ENCODE measurements around the gene TCEAL8.
A peak's percentile ranks its signal among the peaks of the same experiment; 100 is the strongest.
"Not testable (repeated sequence)": the region's sequence is repeated elsewhere in the genome, so short reads cannot be mapped to it uniquely, and the experiment has no call there.

TCEAL8 gene

GRCh38 chrX:103240155-103240554 is 14.8 kb downstream of the TCEAL8 start:
- no peaks in the 10 kb centered on the region for H3K9me3 ChIP-seq (ENCODE audit: control insufficient read depth, insufficient read depth, low read length)
- H3K4me1 ChIP-seq (ENCODE audit: insufficient read depth, low read length): peaks cover 5% of the 10 kb centered on the region
- H3K9ac ChIP-seq (ENCODE audit: low read depth, low read length): no peak overlapping the region
- H3K36me3 ChIP-seq (ENCODE audit: insufficient read depth, low read length): no peaks in the 10 kb centered on the region

GRCh38 chrX:103236296-103236695 is 18.7 kb downstream of the TCEAL8 start:
- no peak overlapping the region for H3K9ac ChIP-seq (ENCODE audit: low read depth, low read length)
- no peaks in the 10 kb centered on the region for H3K9me3 ChIP-seq (ENCODE audit: control insufficient read depth, insufficient read depth, low read length)
- H3K4me1 ChIP-seq (ENCODE audit: insufficient read depth, low read length): no peaks in the 10 kb centered on the region
- no peaks in the 10 kb centered on the region for H3K36me3 ChIP-seq (ENCODE audit: insufficient read depth, low read length)

GRCh38 chrX:103235608-103236007 is 19.3 kb downstream of the TCEAL8 start:
- not testable (repeated sequence) for H3K9me3 ChIP-seq (ENCODE audit: control insufficient read depth, insufficient read depth, low read length); H3K4me1 ChIP-seq (ENCODE audit: insufficient read depth, low read length); H3K36me3 ChIP-seq (ENCODE audit: insufficient read depth, low read length); H3K9ac ChIP-seq (ENCODE audit: low read depth, low read length)

GRCh38 chrX:103234869-103235268 is 20.1 kb downstream of the TCEAL8 start:
- H3K36me3 ChIP-seq (ENCODE audit: insufficient read depth, low read length): no peaks in the 10 kb centered on the region
- no peaks in the 10 kb centered on the region for H3K4me1 ChIP-seq (ENCODE audit: insufficient read depth, low read length)
- H3K9me3 ChIP-seq (ENCODE audit: control insufficient read depth, insufficient read depth, low read length): no peaks in the 10 kb centered on the region
- H3K9ac ChIP-seq (ENCODE audit: low read depth, low read length): no peak overlapping the region

- Histone ChIP-seq H3K36me3 (ENCODE audit: insufficient read depth, low read length) (no peaks in the 10 kb centered on the region), H3K9ac (ENCODE audit: low read depth, low read length) (no peak overlapping the region), H3K4me1 (ENCODE audit: insufficient read depth, low read length) (no peaks in the 10 kb centered on the region), H3K9me3 (ENCODE audit: control insufficient read depth, insufficient read depth, low read length) (no peaks in the 10 kb centered on the region)
These were observed 21.7 kb downstream of the TCEAL8 start for GRCh38 chrX:103233263-103233662.

GRCh38 chrX:103225918-103226317 is 29.0 kb downstream of the TCEAL8 start:
- H3K9ac ChIP-seq (ENCODE audit: low read depth, low read length); H3K4me1 ChIP-seq (ENCODE audit: insufficient read depth, low read length); H3K9me3 ChIP-seq (ENCODE audit: control insufficient read depth, insufficient read depth, low read length); H3K36me3 ChIP-seq (ENCODE audit: insufficient read depth, low read length): not testable (repeated sequence)

GRCh38 chrX:103220511-103221323 is 34.2 kb downstream of the TCEAL8 start:
- Histone ChIP-seq H3K4me1 (ENCODE audit: insufficient read depth, low read length) (no peaks in the 10 kb centered on the region), H3K9ac (ENCODE audit: low read depth, low read length) (peak overlapping the region; percentile 5; the same call in 1 of the 2 replicates), H3K9me3 (ENCODE audit: control insufficient read depth, insufficient read depth, low read length) (no peaks in the 10 kb centered on the region), H3K36me3 (ENCODE audit: insufficient read depth, low read length) (no peaks in the 10 kb centered on the region)

GRCh38 chrX:103215425-103215991 is 39.4 kb downstream of the TCEAL8 start:
- peak overlapping the region; percentile 97 for H3K9ac ChIP-seq (ENCODE audit: low read depth, low read length)
- peaks cover 6% of the 10 kb centered on the region for H3K4me1 ChIP-seq (ENCODE audit: insufficient read depth, low read length)
- H3K9me3 ChIP-seq (ENCODE audit: control insufficient read depth, insufficient read depth, low read length): no peaks in the 10 kb centered on the region
- no peaks in the 10 kb centered on the region for H3K36me3 ChIP-seq (ENCODE audit: insufficient read depth, low read length)

- H3K4me1 ChIP-seq (ENCODE audit: insufficient read depth, low read length): peaks cover 6% of the 10 kb centered on the region
- peak within 1 kb of the TSS; percentile 97 for H3K9ac ChIP-seq (ENCODE audit: low read depth, low read length)
- no peaks in the 10 kb centered on the region for H3K9me3 ChIP-seq (ENCODE audit: control insufficient read depth, insufficient read depth, low read length)
- H3K36me3 ChIP-seq (ENCODE audit: insufficient read depth, low read length): no peaks in the 10 kb centered on the region
These were observed 40.0 kb downstream of the TCEAL8 start, which contains the start of gene BEX4 for GRCh38 chrX:103214870-103215424. TSS of gene BEX4 (plus strand) at chrX:103215108. CDS start at chrX:103216154, 1,046 bp downstream.

GRCh38 chrX:103212749-103213457 is 42.1 kb downstream of the TCEAL8 start:
- no peaks in the 10 kb centered on the region for H3K9me3 ChIP-seq (ENCODE audit: control insufficient read depth, insufficient read depth, low read length)
- no peak overlapping the region for H3K9ac ChIP-seq (ENCODE audit: low read depth, low read length)
- H3K36me3 ChIP-seq (ENCODE audit: insufficient read depth, low read length): no peaks in the 10 kb centered on the region
- peaks cover 6% of the 10 kb centered on the region for H3K4me1 ChIP-seq (ENCODE audit: insufficient read depth, low read length)

- no peak overlapping the region for H3K9ac ChIP-seq (ENCODE audit: low read depth, low read length)
These were observed 43.8 kb downstream of the TCEAL8 start for GRCh38 chrX:103211012-103211715.

GRCh38 chrX:103210056-103210455 is 44.9 kb downstream of the TCEAL8 start:
- Histone ChIP-seq H3K4me1 (ENCODE audit: insufficient read depth, low read length) (peaks cover 6% of the 10 kb centered on the region), H3K9me3 (ENCODE audit: control insufficient read depth, insufficient read depth, low read length) (no peaks in the 10 kb centered on the region), H3K36me3 (ENCODE audit: insufficient read depth, low read length) (no peaks in the 10 kb centered on the region), H3K9ac (ENCODE audit: low read depth, low read length) (no peak overlapping the region)

More at GRCh38 chrX:103211012-103211715, 43.8 kb downstream of the TCEAL8 start:
- Histone ChIP-seq H3K36me3 (ENCODE audit: insufficient read depth, low read length) (no peaks in the 10 kb centered on the region), H3K9me3 (ENCODE audit: control insufficient read depth, insufficient read depth, low read length) (no peaks in the 10 kb centered on the region), H3K4me1 (ENCODE audit: insufficient read depth, low read length) (peaks cover 6% of the 10 kb centered on the region)
